ELR (cell line): ENCODE results near the gene CTSF.
"Not testable (repeated sequence)": the region's sequence is repeated elsewhere in the genome, so short reads cannot be mapped to it uniquely, and the experiment has no call there.

Source experiments
- DNase-seq: peaks from one replicate; pipeline ENCODE4 v3.0.0-alpha.2; 2015; ENCODE audit warnings: low read depth

CTSF gene

GRCh38 chr11:66568124-66568916 lies at the start of gene CTSF:
CTSF (minus strand) TSS chr11:66568606; CDS start chr11:66568486, 120 bp downstream.
- peak; percentile 80 for DNase-seq

- DNase-seq, result peak; percentile 71
Observed at GRCh38 chr11:66617155-66617834, 48.9 kb upstream of the CTSF start.

- DNase-seq, result peak; percentile 100
Observed at GRCh38 chr11:66616379-66617154, 48.2 kb upstream of the CTSF start, which contains the start of gene RBM14. RBM14 (plus strand) TSS chr11:66616630; CDS start chr11:66616721, 91 bp downstream.

GRCh38 chr11:66614073-66614472 lies 45.7 kb upstream of the CTSF start:
- DNase-seq, result no peak

- DNase-seq, result no peak
Observed at GRCh38 chr11:66612458-66612857, 44.1 kb upstream of the CTSF start.

- DNase-seq, result no peak
Observed at GRCh38 chr11:66609721-66610617, 41.6 kb upstream of the CTSF start.

- DNase-seq, result peak; percentile 40
Observed at GRCh38 chr11:66607126-66607834, 38.9 kb upstream of the CTSF start.

- DNase-seq, result not testable (repeated sequence)
Observed at GRCh38 chr11:66606608-66607007, 38.2 kb upstream of the CTSF start.

GRCh38 chr11:66604155-66604554 lies 35.7 kb upstream of the CTSF start:
- DNase-seq, result no peak

- DNase-seq, result no peak
Observed at GRCh38 chr11:66603072-66603471, 34.7 kb upstream of the CTSF start.

- DNase-seq, result no peak
Observed at GRCh38 chr11:66600631-66601233, 32.3 kb upstream of the CTSF start.

GRCh38 chr11:66600219-66600618 lies 31.8 kb upstream of the CTSF start:
- no peak for DNase-seq

GRCh38 chr11:66598993-66599392 lies 30.6 kb upstream of the CTSF start:
- no peak for DNase-seq

- no peak for DNase-seq
Observed at GRCh38 chr11:66595245-66595904, 27.0 kb upstream of the CTSF start.

GRCh38 chr11:66593650-66594049 lies 25.2 kb upstream of the CTSF start:
- no peak for DNase-seq

GRCh38 chr11:66593303-66593635 lies 24.9 kb upstream of the CTSF start:
- no peak for DNase-seq

- peak; percentile 95 for DNase-seq
Observed at GRCh38 chr11:66592457-66593302, 24.3 kb upstream of the CTSF start, which contains the start of the genes CCDC87 and CCS. CCDC87 (minus strand) TSS chr11:66593063; CDS start chr11:66593015, 48 bp downstream. CCS (plus strand) TSS chr11:66593185; CDS start chr11:66593262, 77 bp downstream.

GRCh38 chr11:66591175-66591574 lies 22.8 kb upstream of the CTSF start:
- no peak for DNase-seq
